WTC11 (cell line): ENCODE measurements around the gene TCTN3. TPM values are rescaled to one million over a fixed set of nuclear protein-coding genes. Genes with fewer than 3 reads are reported as not detected.

Source experiments
- AR ChIP-seq: fragments of 250-450 bp; sonication (Bioruptor Pico); IDR thresholded peaks from 2 replicates; pipeline ENCODE4 v1.9.0; 2021; ENCODE audit warnings: mild to moderate bottlenecking
- ATF3 ChIP-seq: sonication (generic); formaldehyde crosslinking; conservative IDR thresholded peaks from 2 replicates; pipeline ENCODE4 v1.8.1; 2022; ENCODE audit warnings: mild to moderate bottlenecking, missing genetic modification reagents
- CREM ChIP-seq: sonication (generic); formaldehyde crosslinking; IDR thresholded peaks from 2 replicates; pipeline ENCODE4 v1.8.1; 2022; ENCODE audit warnings: mild to moderate bottlenecking, missing genetic modification reagents, moderate library complexity
- CTCF ChIP-seq: fragments of 200-600 bp; IDR thresholded peaks from 2 replicates; pipeline ENCODE4 v1.8.0; 2022; ENCODE audit warnings: antibody characterized with exemption
- E2F1 ChIP-seq: sonication (generic); formaldehyde crosslinking; IDR thresholded peaks from 2 replicates; pipeline ENCODE4 v1.8.0; 2022; ENCODE audit warnings: mild to moderate bottlenecking, missing genetic modification reagents
- E2F4 ChIP-seq: sonication (generic); formaldehyde crosslinking; IDR thresholded peaks from 2 replicates; pipeline ENCODE4 v1.8.1; 2022; ENCODE audit warnings: low read depth, mild to moderate bottlenecking, moderate library complexity, missing genetic modification reagents, borderline replicate concordance
- E2F5 ChIP-seq: sonication (generic); formaldehyde crosslinking; IDR thresholded peaks from 2 replicates; pipeline ENCODE4 v1.8.1; 2022; ENCODE audit warnings: mild to moderate bottlenecking, moderate library complexity, missing genetic modification reagents
- EMX1 ChIP-seq: fragments of 250-450 bp; sonication (Bioruptor Pico); IDR thresholded peaks from 2 replicates; pipeline ENCODE4 v1.8.0; 2021; ENCODE audit warnings: mild to moderate bottlenecking
- ESRRA ChIP-seq: sonication (generic); formaldehyde crosslinking; IDR thresholded peaks from 2 replicates; pipeline ENCODE4 v1.8.1; 2022; ENCODE audit warnings: mild to moderate bottlenecking, missing genetic modification reagents, borderline replicate concordance
- HMGXB4 ChIP-seq: sonication (generic); formaldehyde crosslinking; IDR thresholded peaks from 2 replicates; pipeline ENCODE4 v1.8.1; 2023; ENCODE audit warnings: mild to moderate bottlenecking, moderate library complexity, missing genetic modification reagents
- IRF1 ChIP-seq: sonication (generic); formaldehyde crosslinking; IDR thresholded peaks from 2 replicates; pipeline ENCODE4 v1.8.0; 2023; ENCODE audit warnings: missing genetic modification reagents
- MYBL2 ChIP-seq: sonication (generic); formaldehyde crosslinking; IDR thresholded peaks from 2 replicates; pipeline ENCODE4 v1.8.1; 2023; ENCODE audit warnings: mild to moderate bottlenecking, moderate library complexity, missing genetic modification reagents
- NFE2L1 ChIP-seq: sonication (generic); formaldehyde crosslinking; IDR thresholded peaks from 2 replicates; pipeline ENCODE4 v1.8.1; 2023; ENCODE audit warnings: missing genetic modification reagents
- PREB ChIP-seq: sonication (generic); formaldehyde crosslinking; IDR thresholded peaks from 2 replicates; pipeline ENCODE4 v1.8.1; 2022; ENCODE audit warnings: mild to moderate bottlenecking, missing genetic modification reagents, moderate library complexity, borderline replicate concordance
- SP1 ChIP-seq: sonication (generic); formaldehyde crosslinking; conservative IDR thresholded peaks from 2 replicates; pipeline ENCODE4 v1.8.1; 2022; ENCODE audit warnings: missing genetic modification reagents
- TCF7 ChIP-seq: sonication (generic); formaldehyde crosslinking; IDR thresholded peaks from 2 replicates; pipeline ENCODE4 v1.8.0; 2022; ENCODE audit warnings: mild to moderate bottlenecking, low read depth, missing genetic modification reagents, moderate library complexity
- TEAD1 ChIP-seq: sonication (generic); formaldehyde crosslinking; IDR thresholded peaks from 2 replicates; pipeline ENCODE4 v1.8.0; 2022; ENCODE audit warnings: mild to moderate bottlenecking, missing genetic modification reagents
- TP53 ChIP-seq: sonication (generic); formaldehyde crosslinking; IDR thresholded peaks from 2 replicates; pipeline ENCODE4 v1.8.1; 2023; ENCODE audit warnings: mild to moderate bottlenecking, missing genetic modification reagents
- USF1 ChIP-seq: sonication (generic); formaldehyde crosslinking; IDR thresholded peaks from 2 replicates; pipeline ENCODE4 v1.8.0; 2022; ENCODE audit warnings: mild to moderate bottlenecking, missing genetic modification reagents
- ZNF281 ChIP-seq: sonication (generic); formaldehyde crosslinking; IDR thresholded peaks from 2 replicates; pipeline ENCODE4 v1.8.0; 2023; ENCODE audit warnings: mild to moderate bottlenecking, missing genetic modification reagents
- ZNF396 ChIP-seq: fragments of 250-450 bp; sonication (Bioruptor Pico); IDR thresholded peaks from 2 replicates; pipeline ENCODE4 v1.8.0; 2021; ENCODE audit warnings: mild to moderate bottlenecking, moderate library complexity, borderline replicate concordance
- ZNF416 ChIP-seq: fragments of 250-450 bp; sonication (Bioruptor Pico); IDR thresholded peaks from 2 replicates; pipeline ENCODE4 v1.9.0; 2021; ENCODE audit warnings: mild to moderate bottlenecking, inconsistent platforms
- total RNA-seq: library from RNA; stranded (reverse); gene quantifications from 3 replicates; pipeline ENCODE4 v1.2.3, GENCODE V29; 2021

The TCTN3 gene
- total RNA-seq, 1 experiment from 2014 or later: 26.4 TPM

- TF ChIP-seq IRF1 (no peak), MYBL2 (CRISPR knock-in tag) (peak; percentile 40; the same call in 1 of the 2 replicates), PREB (CRISPR knock-in tag) (no peak), ZNF281 (CRISPR knock-in tag) (no peak), TEAD1 (CRISPR knock-in tag) (peak; percentile 58; the same call in 1 of the 2 replicates), CREM (CRISPR knock-in tag) (peak; percentile 56; the same call in 1 of the 2 replicates), TCF7 (CRISPR knock-in tag) (no peak), SP1 (CRISPR knock-in tag) (peak; percentile 81), EMX1 (CRISPR knock-in tag) (no peak), USF1 (no peak), CTCF (peak; percentile 99), ATF3 (no peak), HMGXB4 (CRISPR knock-in tag) (peak; percentile 60; the same call in 1 of the 2 replicates), TP53 (CRISPR knock-in tag) (no peak), ZNF416 (CRISPR knock-in tag) (no peak), ZNF396 (CRISPR knock-in tag) (no peak), NFE2L1 (no peak), AR (CRISPR knock-in tag) (peak; percentile 31; the same call in 1 of the 2 replicates), E2F5 (CRISPR knock-in tag) (no peak), ESRRA (no peak), E2F4 (CRISPR knock-in tag) (no peak), E2F1 (CRISPR knock-in tag) (no peak)
These were observed at the start of gene TCTN3 (continued) for GRCh38 chr10:95693668-95694534.
